Breast epithelium (tissue), 3 donors: ENCODE results near the gene UBE2E1.

ENCODE experiments used
- CTCF ChIP-seq, 3 donors: fragments of 450-650 bp; IDR thresholded peaks; one replicate each; pipeline ENCODE4 v1.5.1; 2016 to 2017; ENCODE audit warnings: antibody characterized with exemption in 3 of 3, mild to moderate bottlenecking in 3 of 3, moderate library complexity in 3 of 3
- POLR2A ChIP-seq: fragments of 450-650 bp; IDR thresholded peaks from one replicate; pipeline ENCODE4 v1.6.1; 2016; ENCODE audit warnings: antibody characterized with exemption, mild to moderate bottlenecking, moderate library complexity

GRCh38 chr3:23815879-23816278 is 10.1 kb downstream of the UBE2E1 start:
- TF ChIP-seq CTCF (IDR thresholded peaks at IDR 0.05) (no peak), POLR2A (no peak)
